ENCODE results near the gene GTF2I.
"Not testable (repeated sequence)": the region's sequence is repeated elsewhere in the genome, so short reads cannot be mapped to it uniquely, and the experiment has no call there.

The GTF2I gene

GRCh38 chr7:74718336-74718735 lies 60.8 kb downstream of the GTF2I start:
- DNase-seq = no peak

GRCh38 chr7:74722153-74722552 lies 64.6 kb downstream of the GTF2I start:
- no peak for DNase-seq

GRCh38 chr7:74725840-74726239 lies 68.3 kb downstream of the GTF2I start:
- DNase-seq = no peak

- no peak for DNase-seq
Observed at GRCh38 chr7:74726309-74727101, 69.0 kb downstream of the GTF2I start.

- DNase-seq = not testable (repeated sequence)
Observed at GRCh38 chr7:74728686-74729085, 71.2 kb downstream of the GTF2I start.

GRCh38 chr7:74730186-74730585 lies 72.7 kb downstream of the GTF2I start:
- not testable (repeated sequence) for DNase-seq

- DNase-seq = not testable (repeated sequence)
Observed at GRCh38 chr7:74739974-74740703, 82.6 kb downstream of the GTF2I start.

GRCh38 chr7:74743936-74744557 lies 86.5 kb downstream of the GTF2I start:
- DNase-seq = not testable (repeated sequence)

GRCh38 chr7:74753921-74754482 lies 96.5 kb downstream of the GTF2I start:
- DNase-seq = not testable (repeated sequence)

GRCh38 chr7:74756673-74757072 lies 99.2 kb downstream of the GTF2I start:
- DNase-seq = not testable (repeated sequence)

- DNase-seq = not testable (repeated sequence)
Observed at GRCh38 chr7:74758268-74758667, 100.8 kb downstream of the GTF2I start.

GRCh38 chr7:74758982-74759381 lies 101.5 kb downstream of the GTF2I start:
- not testable (repeated sequence) for DNase-seq

GRCh38 chr7:74765205-74765918 lies 107.8 kb downstream of the GTF2I start:
- DNase-seq = not testable (repeated sequence)

- DNase-seq = not testable (repeated sequence)
Observed at GRCh38 chr7:74766509-74766908, 109.0 kb downstream of the GTF2I start.

- DNase-seq = not testable (repeated sequence)
Observed at GRCh38 chr7:74766991-74767390, 109.5 kb downstream of the GTF2I start.

- DNase-seq = not testable (repeated sequence)
Observed at GRCh38 chr7:74770062-74770461, 112.5 kb downstream of the GTF2I start.

- not testable (repeated sequence) for DNase-seq
Observed at GRCh38 chr7:74772093-74772492, 114.6 kb downstream of the GTF2I start.

GRCh38 chr7:74773760-74774750 lies 116.5 kb downstream of the GTF2I start, which contains the start of gene NCF1:
NCF1 (plus strand) TSS chr7:74774011; CDS start chr7:74774032, 21 bp downstream.
- not testable (repeated sequence) for DNase-seq

- not testable (repeated sequence) for DNase-seq
Observed at GRCh38 chr7:74775111-74775510, 117.6 kb downstream of the GTF2I start.

- not testable (repeated sequence) for DNase-seq
Observed at GRCh38 chr7:74779053-74779452, 121.5 kb downstream of the GTF2I start.

- DNase-seq = not testable (repeated sequence)
Observed at GRCh38 chr7:74781746-74782145, 124.2 kb downstream of the GTF2I start.
